Karpas-422 (cell line): ENCODE data around the gene ODF2. TPM values are rescaled to one million over a fixed set of nuclear protein-coding genes. Genes with fewer than 3 reads are reported as not detected.

Source experiments
- DNase-seq: peaks from one replicate; pipeline ENCODE4 v3.0.0-alpha.2; 2015
- H2AFZ ChIP-seq: fragments of 200-600 bp; sonication (generic); 2 replicates; pipeline ENCODE4 v1.6.1; 2014; ENCODE audit warnings: antibody characterized with exemption, low read length, mixed read lengths
- H3K27ac ChIP-seq: fragments of 200-600 bp; sonication (generic); 2 replicates; pipeline ENCODE4 v1.5.1; 2014; ENCODE audit warnings: mild to moderate bottlenecking, low read length, moderate library complexity
- H3K27me3 ChIP-seq: fragments of 200-600 bp; sonication (generic); 2 replicates; pipeline ENCODE4 v1.6.1; 2014; ENCODE audit warnings: low read length, mixed read lengths
- H3K36me3 ChIP-seq: fragments of 200-600 bp; sonication (generic); 2 replicates; pipeline ENCODE4 v1.6.1; 2014; ENCODE audit warnings: low read length, mixed read lengths; ENCODE audit not compliant: insufficient read depth
- H3K4me1 ChIP-seq: fragments of 200-600 bp; sonication (generic); 2 replicates; pipeline ENCODE4 v1.6.1; 2014; ENCODE audit warnings: mild to moderate bottlenecking, low read length, mixed read lengths
- H3K4me2 ChIP-seq: fragments of 200-600 bp; sonication (generic); 2 replicates; pipeline ENCODE4 v1.6.1; 2014; ENCODE audit warnings: low read length, low read depth, mild to moderate bottlenecking; ENCODE audit not compliant: poor library complexity, severe bottlenecking
- H3K4me3 ChIP-seq: fragments of 200-600 bp; sonication (generic); 2 replicates; pipeline ENCODE4 v1.5.1; 2014; ENCODE audit warnings: mild to moderate bottlenecking, antibody characterized with exemption, low read length, mixed read lengths
- H3K79me2 ChIP-seq: fragments of 200-600 bp; sonication (generic); 2 replicates; pipeline ENCODE4 v1.6.1; 2014; ENCODE audit warnings: mild to moderate bottlenecking, low read length, mixed read lengths
- H3K9ac ChIP-seq: fragments of 200-600 bp; sonication (generic); 2 replicates; pipeline ENCODE4 v1.6.0; 2014; ENCODE audit warnings: low read length
- H3K9me2 ChIP-seq: fragments of 200-600 bp; sonication (generic), shearing (Covaris generic); replicated peaks from 2 replicates; pipeline ENCODE4 v1.6.0; 2014; ENCODE audit warnings: mild to moderate bottlenecking, low read length, moderate library complexity; ENCODE audit not compliant: insufficient read depth
- H3K9me3 ChIP-seq: fragments of 300-700, 200-600 bp; sonication (generic); 2 replicates; pipeline ENCODE4 v1.6.1; 2014; ENCODE audit warnings: low read length, mixed read lengths
- H4K20me1 ChIP-seq: fragments of 200-600 bp; sonication (generic); 2 replicates; pipeline ENCODE4 v1.6.1; 2014; ENCODE audit warnings: mild to moderate bottlenecking, antibody characterized with exemption, low read length, low read depth; ENCODE audit not compliant: insufficient read depth
- total RNA-seq: library from RNA; depleted of rRNA; stranded (reverse); fragments of >200 nt; shearing (Covaris generic); gene quantifications from 2 replicates; pipeline ENCODE4 v1.2.3, GENCODE V29; 2014; ENCODE audit warnings: low replicate concordance; rRNA removed

ODF2 gene
- total RNA-seq, result 37.8 and 69.5 TPM in 2 replicates

- H3K27me3 ChIP-seq, result no peaks in the 10 kb centered on the region
- peak within 1 kb of the TSS; percentile 92 for H2AFZ ChIP-seq
- peak within 1 kb of the TSS; percentile 94 for H3K4me2 ChIP-seq
- H3K79me2 ChIP-seq, result peaks cover 28% of the 10 kb centered on the region
- peak; percentile 100 for DNase-seq
- H3K4me1 ChIP-seq, result peaks cover 13% of the 10 kb centered on the region
- no peaks in the 10 kb centered on the region for H3K9me2 ChIP-seq
- H4K20me1 ChIP-seq, result no peaks in the 10 kb centered on the region
- H3K9me3 ChIP-seq, result no peaks in the 10 kb centered on the region
- peak within 1 kb of the TSS; percentile 93 for H3K4me3 ChIP-seq
- peak within 1 kb of the TSS; percentile 98 for H3K9ac ChIP-seq
- H3K27ac ChIP-seq, result peak within 1 kb of the TSS; percentile 87
- peaks cover 9% of the 10 kb centered on the region; the same call in 1 of the 2 replicates for H3K36me3 ChIP-seq
These were observed at the start of gene ODF2 for GRCh38 chr9:128455849-128456612. Gene ODF2 (plus strand): TSS chr9:128456006. CDS start chr9:128456092, 86 bp downstream.

GRCh38 chr9:128406848-128407391 is 48.9 kb upstream of the ODF2 start:
- Histone ChIP-seq H2AFZ (0 out of 2 replicates have a peak overlapping the region, but pooled peaks have one; percentile 36), H3K36me3 (no peaks in the 10 kb centered on the region), H3K9me3 (no peaks in the 10 kb centered on the region), H3K9ac (no peak overlapping the region), H4K20me1 (no peaks in the 10 kb centered on the region), H3K79me2 (no peaks in the 10 kb centered on the region), H3K4me1 (no peaks in the 10 kb centered on the region), H3K27ac (no peak overlapping the region), H3K27me3 (no peaks in the 10 kb centered on the region), H3K4me2 (no peak overlapping the region), H3K4me3 (no peak overlapping the region), H3K9me2 (no peaks in the 10 kb centered on the region)
- DNase-seq, result no peak

- H3K27ac ChIP-seq, result no peak overlapping the region
- no peak overlapping the region for H2AFZ ChIP-seq
- DNase-seq, result no peak
- H3K9me2 ChIP-seq, result no peaks in the 10 kb centered on the region
- H3K4me1 ChIP-seq, result 0 out of 2 replicates have a peak, but pooled peaks cover 5% of the 10 kb centered on the region
- no peaks in the 10 kb centered on the region for H3K27me3 ChIP-seq
- no peak overlapping the region for H3K9ac ChIP-seq
- H3K79me2 ChIP-seq, result no peaks in the 10 kb centered on the region
- no peaks in the 10 kb centered on the region for H3K9me3 ChIP-seq
- no peak overlapping the region for H3K4me2 ChIP-seq
- H3K4me3 ChIP-seq, result no peak overlapping the region
- H3K36me3 ChIP-seq, result no peaks in the 10 kb centered on the region
- no peaks in the 10 kb centered on the region for H4K20me1 ChIP-seq
These were observed 46.8 kb upstream of the ODF2 start for GRCh38 chr9:128408963-128409431.

- no peak for DNase-seq
- Histone ChIP-seq H3K4me2 (no peak overlapping the region), H4K20me1 (no peaks in the 10 kb centered on the region), H3K9me3 (no peaks in the 10 kb centered on the region), H2AFZ (no peak overlapping the region), H3K27me3 (no peaks in the 10 kb centered on the region), H3K36me3 (no peaks in the 10 kb centered on the region), H3K79me2 (no peaks in the 10 kb centered on the region), H3K27ac (no peak overlapping the region), H3K9ac (no peak overlapping the region), H3K4me3 (no peak overlapping the region), H3K9me2 (no peaks in the 10 kb centered on the region), H3K4me1 (0 out of 2 replicates have a peak, but pooled peaks cover 5% of the 10 kb centered on the region)
These were observed 46.4 kb upstream of the ODF2 start for GRCh38 chr9:128409450-128409849.

- H4K20me1 ChIP-seq, result no peaks in the 10 kb centered on the region
- H3K79me2 ChIP-seq, result no peaks in the 10 kb centered on the region
- H3K4me3 ChIP-seq, result no peak overlapping the region
- H3K27me3 ChIP-seq, result no peaks in the 10 kb centered on the region
- no peaks in the 10 kb centered on the region for H3K9me2 ChIP-seq
- no peaks in the 10 kb centered on the region for H3K9me3 ChIP-seq
- no peak overlapping the region for H2AFZ ChIP-seq
- H3K27ac ChIP-seq, result no peak overlapping the region
- H3K4me1 ChIP-seq, result 0 out of 2 replicates have a peak, but pooled peaks cover 5% of the 10 kb centered on the region
- no peaks in the 10 kb centered on the region for H3K36me3 ChIP-seq
- no peak overlapping the region for H3K4me2 ChIP-seq
- no peak overlapping the region for H3K9ac ChIP-seq
- no peak for DNase-seq
These were observed 45.8 kb upstream of the ODF2 start for GRCh38 chr9:128409978-128410377.

- peaks cover 11% of the 10 kb centered on the region for H3K4me1 ChIP-seq
- no peaks in the 10 kb centered on the region for H4K20me1 ChIP-seq
- H3K27ac ChIP-seq, result no peak overlapping the region
- H3K4me2 ChIP-seq, result no peak overlapping the region
- H3K79me2 ChIP-seq, result no peaks in the 10 kb centered on the region
- no peak overlapping the region for H3K4me3 ChIP-seq
- no peaks in the 10 kb centered on the region for H3K27me3 ChIP-seq
- H3K36me3 ChIP-seq, result no peaks in the 10 kb centered on the region
- H3K9me3 ChIP-seq, result no peaks in the 10 kb centered on the region
- no peak for DNase-seq
- H2AFZ ChIP-seq, result no peak overlapping the region
- no peaks in the 10 kb centered on the region for H3K9me2 ChIP-seq
- H3K9ac ChIP-seq, result no peak overlapping the region
These were observed 44.3 kb upstream of the ODF2 start for GRCh38 chr9:128411364-128412119.

- Histone ChIP-seq H3K4me1 (peaks cover 14% of the 10 kb centered on the region), H4K20me1 (no peaks in the 10 kb centered on the region), H3K36me3 (no peaks in the 10 kb centered on the region), H3K27ac (no peak overlapping the region), H3K27me3 (no peaks in the 10 kb centered on the region), H3K9me3 (no peaks in the 10 kb centered on the region), H3K4me2 (no peak overlapping the region), H3K79me2 (no peaks in the 10 kb centered on the region), H2AFZ (no peak overlapping the region), H3K9ac (no peak overlapping the region), H3K9me2 (no peaks in the 10 kb centered on the region), H3K4me3 (no peak overlapping the region)
- DNase-seq, result peak; percentile 93
These were observed 43.6 kb upstream of the ODF2 start for GRCh38 chr9:128412120-128412790.
